Activated naive CD8-positive, alpha-beta T cell treated with anti-CD3 and anti-CD28 coated beads, Interleukin-2, amount 10 ng/mL, durations not matched to agents 7 days and 5 days (primary cell): ENCODE measurements around the gene AHI1. TPM values are rescaled to one million over a fixed set of nuclear protein-coding genes. Genes with fewer than 3 reads are reported as not detected.

Source experiments
- ATAC-seq: fragments of 150-1000 bp; cut with Tn5 transposase; one replicate; pipeline ENCODE4 v1.10.0; 2021; ENCODE audit warnings: low read depth, moderate library complexity
- POLR2A ChIA-PET: fragments of 350-600 bp; sonication (Branson Sonifier 250); formaldehyde crosslinking; loops from one replicate; lab custom pipeline; 2021; ENCODE audit warnings: antibody characterized with exemption; lab: Charles Lee
- DNase-seq: peaks from one replicate; pipeline ENCODE4 v3.0.0; 2021
- H3K27ac Mint-ChIP-seq: one replicate; pipeline ENCODE4 v1.8.0; 2022; ENCODE audit warnings: mild to moderate bottlenecking, mixed read lengths
- H3K27me3 Mint-ChIP-seq: one replicate; pipeline ENCODE4 v1.8.0; 2022; ENCODE audit warnings: mild to moderate bottlenecking, moderate library complexity, mixed read lengths
- H3K36me3 Mint-ChIP-seq: one replicate; pipeline ENCODE4 v1.8.0; 2021; ENCODE audit warnings: mild to moderate bottlenecking, mixed read lengths
- H3K4me1 Mint-ChIP-seq: one replicate; pipeline ENCODE4 v1.8.0; 2021; ENCODE audit warnings: mixed read lengths
- H3K4me3 Mint-ChIP-seq: one replicate; pipeline ENCODE4 v1.8.0; 2022; ENCODE audit warnings: mild to moderate bottlenecking, moderate library complexity, mixed read lengths
- H3K9me3 Mint-ChIP-seq: one replicate; pipeline ENCODE4 v1.8.0; 2021; ENCODE audit warnings: mixed read lengths
- total RNA-seq, 2 experiments: library from RNA; stranded (reverse); gene quantifications; one replicate each; pipeline ENCODE4 v1.2.3, GENCODE V29; 2021

The AHI1 gene
- total RNA-seq, 2 experiments from 2014 or later: 19.9 to 21.4 TPM

DNA sequence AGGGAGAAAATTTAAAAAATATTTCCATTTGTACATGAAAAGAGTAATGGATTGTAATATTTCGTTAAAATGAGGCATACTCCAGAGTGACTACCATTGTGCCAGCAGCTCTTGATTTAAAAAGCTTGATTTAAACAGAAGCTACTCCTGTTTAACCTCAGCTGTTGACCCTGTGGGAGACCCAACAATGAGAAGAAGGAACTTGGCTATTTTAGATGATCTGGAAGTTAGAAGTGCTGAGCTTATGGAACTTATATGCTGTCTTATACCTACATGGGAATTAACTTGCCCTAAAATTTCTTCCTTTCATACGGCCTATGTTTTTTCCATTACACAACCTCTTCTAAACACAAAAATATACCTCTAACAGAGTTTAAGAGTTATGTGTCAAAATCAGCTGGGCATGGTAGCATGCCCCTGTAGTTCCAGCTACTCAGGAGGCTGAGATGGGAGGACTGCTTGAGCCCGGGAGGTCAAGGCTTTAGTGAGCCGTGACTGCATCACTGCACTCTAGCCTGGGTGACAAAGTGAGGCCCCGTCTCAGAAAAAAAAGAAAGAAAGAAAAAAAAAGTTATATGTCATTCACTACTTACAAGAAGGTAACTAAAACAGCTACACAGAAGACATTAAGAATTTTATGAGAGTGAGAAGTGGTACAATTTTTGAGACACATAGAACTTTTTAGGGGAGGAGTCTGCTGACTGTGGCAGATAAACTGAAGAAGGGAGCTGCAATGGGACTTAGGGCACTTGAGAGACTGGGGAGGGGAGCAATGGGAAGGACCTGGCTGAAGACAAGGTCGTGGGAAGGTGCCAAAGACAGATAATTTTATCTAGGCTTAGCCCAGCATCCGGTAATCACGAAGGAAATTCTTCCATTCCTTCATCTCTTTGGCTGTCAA is 176.6 kb downstream of the AHI1 start:
- no peak for DNase-seq
- POLR2A ChIA-PET: no interaction called here
- Mint-ChIP-seq H3K36me3 (peaks cover 4% of the 10 kb centered on the region), H3K4me1 (peaks cover 25% of the 10 kb centered on the region), H3K4me3 (no peak overlapping the region), H3K27ac (no peak overlapping the region), H3K9me3 (no peaks in the 10 kb centered on the region), H3K27me3 (no peaks in the 10 kb centered on the region)
- no peak for ATAC-seq

DNA sequence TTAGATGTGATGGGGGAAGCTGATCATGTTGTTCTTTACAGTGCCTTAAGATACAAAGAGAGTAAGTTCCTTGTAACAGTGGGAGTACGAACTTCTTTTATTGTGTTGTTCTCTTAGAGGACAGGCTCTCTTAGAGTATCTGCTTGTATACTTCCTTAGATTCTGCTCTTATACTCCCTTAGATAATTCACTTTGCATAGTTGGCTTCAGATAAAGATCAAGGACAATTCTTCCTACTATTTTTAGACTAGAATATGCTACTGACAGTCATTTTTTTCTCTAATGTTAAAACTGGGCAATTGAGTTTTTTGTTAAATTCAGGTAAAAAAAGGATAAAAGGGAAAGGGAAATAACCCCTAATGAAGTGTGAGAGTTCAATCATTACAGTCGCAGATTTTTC is 177.7 kb downstream of the AHI1 start:
- ATAC-seq: no peak
- H3K4me3 Mint-ChIP-seq: no peak overlapping the region
- peaks cover 20% of the 10 kb centered on the region for H3K4me1 Mint-ChIP-seq
- peaks cover 6% of the 10 kb centered on the region for H3K36me3 Mint-ChIP-seq
- H3K27me3 Mint-ChIP-seq: no peaks in the 10 kb centered on the region
- no peak for DNase-seq
- no peak overlapping the region for H3K27ac Mint-ChIP-seq
- H3K9me3 Mint-ChIP-seq: no peaks in the 10 kb centered on the region
- POLR2A ChIA-PET: no interaction called here

DNA sequence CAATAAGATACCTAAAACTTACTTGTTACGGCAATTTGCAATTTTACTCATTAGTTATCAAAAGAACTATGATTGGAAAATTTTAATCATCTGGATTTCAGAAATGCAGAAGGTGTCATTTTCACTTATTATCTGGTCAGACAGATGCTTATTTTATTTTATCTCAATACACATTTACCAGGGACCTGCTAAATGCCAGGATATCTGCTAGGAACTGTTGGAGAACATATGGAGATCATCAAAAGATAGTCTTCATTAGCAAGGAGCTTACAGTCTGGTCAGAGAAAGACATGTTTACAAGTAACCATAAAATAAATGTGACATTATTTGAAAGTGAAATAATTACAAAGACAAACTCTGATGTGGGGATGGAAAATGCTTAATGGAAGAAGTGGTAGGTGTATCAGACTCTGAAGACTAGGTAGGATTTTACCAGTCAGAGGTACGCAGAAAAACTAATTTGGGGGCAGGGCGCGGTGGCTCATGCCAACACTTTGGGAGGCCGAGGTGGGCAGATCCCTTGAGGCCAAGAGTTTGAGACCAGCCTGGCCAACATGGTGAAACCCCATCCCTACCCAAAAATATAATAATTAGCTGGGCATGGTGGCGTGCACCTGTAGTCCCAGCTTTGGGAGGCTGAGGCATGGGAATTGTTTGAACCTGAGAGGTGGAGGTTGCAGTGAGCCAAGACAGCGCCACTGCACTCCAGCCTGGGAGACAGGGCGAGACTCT is 178.6 kb downstream of the AHI1 start:
- Mint-ChIP-seq H3K27ac (no peak overlapping the region), H3K4me3 (no peak overlapping the region), H3K27me3 (no peaks in the 10 kb centered on the region), H3K36me3 (peaks cover 6% of the 10 kb centered on the region), H3K4me1 (peaks cover 17% of the 10 kb centered on the region), H3K9me3 (no peaks in the 10 kb centered on the region)
- no peak for DNase-seq
- no peak for ATAC-seq
- POLR2A ChIA-PET: no interaction called here

DNA sequence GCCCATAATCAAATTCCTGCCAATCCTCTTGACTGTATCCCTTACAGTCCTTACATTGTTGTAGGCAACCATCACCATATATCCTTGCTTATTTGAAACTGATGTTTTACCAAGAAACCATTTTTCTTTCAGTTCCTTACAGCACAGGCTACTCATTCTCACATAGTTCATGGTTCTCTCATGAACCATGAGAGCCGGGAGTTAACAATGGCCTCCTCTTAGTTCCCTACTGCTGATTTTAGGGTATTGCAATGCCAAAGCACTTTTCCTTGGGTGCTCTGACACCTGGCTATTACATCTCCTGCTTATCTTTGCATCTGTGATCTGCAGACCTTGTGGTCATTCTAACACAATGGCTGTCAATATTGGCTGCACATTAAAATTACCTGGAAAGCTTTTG is 183.0 kb downstream of the AHI1 start:
- H3K4me3 Mint-ChIP-seq: no peak overlapping the region
- POLR2A ChIA-PET: no interaction called here
- H3K27me3 Mint-ChIP-seq: no peaks in the 10 kb centered on the region
- peaks cover 6% of the 10 kb centered on the region for H3K36me3 Mint-ChIP-seq
- no peak overlapping the region for H3K27ac Mint-ChIP-seq
- ATAC-seq (no peak), DNase-seq (no peak)
- H3K4me1 Mint-ChIP-seq: no peaks in the 10 kb centered on the region
- H3K9me3 Mint-ChIP-seq: no peaks in the 10 kb centered on the region

DNA sequence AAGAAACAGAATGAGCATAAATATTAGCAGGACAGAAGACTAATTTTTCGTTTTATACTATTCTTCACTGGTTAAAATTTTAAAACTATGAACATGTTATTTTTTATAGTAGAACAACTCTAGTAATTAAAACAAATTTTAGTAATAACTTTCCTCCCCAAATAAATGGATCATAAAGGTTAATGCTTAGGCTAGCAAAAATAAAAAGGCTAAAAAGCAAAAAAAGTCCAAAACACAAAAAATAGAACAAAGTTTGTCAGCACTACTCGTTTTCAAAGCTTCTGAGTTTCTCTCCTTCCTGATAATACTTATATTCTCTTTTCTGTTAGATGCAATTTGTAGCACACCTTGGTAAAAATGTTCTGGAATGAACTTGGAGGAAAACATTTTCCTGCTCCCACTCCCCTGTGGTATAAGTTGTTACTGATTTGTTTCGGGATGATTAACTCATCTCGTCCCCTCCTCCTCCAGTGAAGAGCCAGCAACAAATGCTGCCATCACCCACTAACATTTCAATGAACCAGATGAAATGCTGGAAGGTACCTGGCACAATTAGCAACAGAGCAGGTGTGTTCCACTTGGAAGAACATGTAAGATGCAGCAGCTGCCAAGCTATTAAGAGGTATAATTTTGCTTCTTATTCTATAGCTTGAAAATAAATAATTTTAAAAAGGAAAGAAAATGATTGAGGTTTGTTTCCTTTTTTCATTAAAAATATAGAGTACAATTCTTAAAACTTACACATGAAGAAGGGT is 185.9 kb downstream of the AHI1 start:
- Mint-ChIP-seq H3K9me3 (no peaks in the 10 kb centered on the region), H3K36me3 (peaks cover 6% of the 10 kb centered on the region), H3K4me1 (no peaks in the 10 kb centered on the region), H3K4me3 (no peak overlapping the region), H3K27me3 (no peaks in the 10 kb centered on the region), H3K27ac (no peak overlapping the region)
- POLR2A ChIA-PET: no interaction called here
- DNase-seq (no peak), ATAC-seq (no peak)

DNA sequence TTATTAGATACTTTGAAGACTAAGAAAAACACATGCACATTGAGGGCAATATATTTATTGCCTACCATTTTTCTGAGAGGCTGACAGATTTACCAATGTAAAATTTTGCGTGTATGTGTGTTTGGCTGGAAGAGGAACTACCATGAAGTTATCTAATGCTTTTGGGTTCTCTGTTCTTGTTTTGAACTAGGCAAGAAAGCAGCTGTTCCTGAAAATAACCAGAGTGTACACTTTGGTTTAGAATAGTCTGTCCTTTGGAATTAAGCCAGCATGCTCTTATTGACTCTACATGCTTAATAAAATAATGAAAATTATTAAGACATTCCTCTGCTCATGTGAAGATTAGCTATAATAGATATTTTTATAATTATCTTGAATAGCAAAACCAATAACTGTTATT is 187.2 kb downstream of the AHI1 start:
- POLR2A ChIA-PET: no interaction called here
- H3K27me3 Mint-ChIP-seq: no peaks in the 10 kb centered on the region
- no peaks in the 10 kb centered on the region for H3K4me1 Mint-ChIP-seq
- no peak overlapping the region for H3K27ac Mint-ChIP-seq
- no peaks in the 10 kb centered on the region for H3K9me3 Mint-ChIP-seq
- DNase-seq (no peak), ATAC-seq (no peak)
- no peak overlapping the region for H3K4me3 Mint-ChIP-seq
- H3K36me3 Mint-ChIP-seq: peaks cover 7% of the 10 kb centered on the region

GRCh38 chr6:135306740-135307420 is 190.7 kb downstream of the AHI1 start:
- H3K27ac Mint-ChIP-seq: no peak overlapping the region
- DNase-seq (no peak), ATAC-seq (no peak)
- peaks cover 17% of the 10 kb centered on the region for H3K36me3 Mint-ChIP-seq
- H3K9me3 Mint-ChIP-seq: peaks cover 5% of the 10 kb centered on the region
- POLR2A ChIA-PET: no interaction called here
- no peak overlapping the region for H3K4me3 Mint-ChIP-seq
- H3K27me3 Mint-ChIP-seq: no peaks in the 10 kb centered on the region
- H3K4me1 Mint-ChIP-seq: no peaks in the 10 kb centered on the region

GRCh38 chr6:135306166-135306565 is 191.4 kb downstream of the AHI1 start:
- peaks cover 20% of the 10 kb centered on the region for H3K36me3 Mint-ChIP-seq
- H3K27ac Mint-ChIP-seq: no peak overlapping the region
- POLR2A ChIA-PET: no interaction called here
- DNase-seq (no peak), ATAC-seq (no peak)
- H3K4me1 Mint-ChIP-seq: no peaks in the 10 kb centered on the region
- H3K27me3 Mint-ChIP-seq: no peaks in the 10 kb centered on the region
- no peak overlapping the region for H3K4me3 Mint-ChIP-seq
- peaks cover 8% of the 10 kb centered on the region for H3K9me3 Mint-ChIP-seq

DNA sequence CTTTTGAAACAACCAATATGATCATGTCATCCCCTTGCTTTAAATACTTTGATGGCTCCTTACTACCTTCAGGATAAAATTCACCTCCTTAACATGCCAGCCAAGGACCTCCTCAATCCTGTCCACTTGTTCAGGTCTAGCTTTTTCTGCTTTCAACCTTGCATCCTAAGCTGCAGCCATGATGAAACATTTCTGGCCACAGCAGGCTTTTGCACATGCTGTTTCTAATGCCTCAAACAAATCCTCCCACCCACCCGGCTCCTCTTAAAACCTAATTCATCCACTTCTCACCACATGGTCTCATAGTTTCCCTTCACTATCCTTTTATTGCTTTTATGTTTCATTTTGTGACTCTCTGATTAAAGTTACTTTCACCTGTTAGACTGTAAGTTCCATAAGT is 191.9 kb downstream of the AHI1 start:
- H3K27me3 Mint-ChIP-seq: no peaks in the 10 kb centered on the region
- ATAC-seq (no peak), DNase-seq (no peak)
- peaks cover 8% of the 10 kb centered on the region for H3K9me3 Mint-ChIP-seq
- H3K4me3 Mint-ChIP-seq: no peak overlapping the region
- POLR2A ChIA-PET: no interaction called here
- no peaks in the 10 kb centered on the region for H3K4me1 Mint-ChIP-seq
- H3K36me3 Mint-ChIP-seq: peaks cover 20% of the 10 kb centered on the region
- H3K27ac Mint-ChIP-seq: no peak overlapping the region

GRCh38 chr6:135304883-135305282 is 192.7 kb downstream of the AHI1 start:
- Mint-ChIP-seq H3K27ac (no peak overlapping the region), H3K4me1 (no peaks in the 10 kb centered on the region), H3K4me3 (no peak overlapping the region), H3K9me3 (peaks cover 8% of the 10 kb centered on the region), H3K36me3 (peaks cover 22% of the 10 kb centered on the region), H3K27me3 (no peaks in the 10 kb centered on the region)
- DNase-seq (no peak), ATAC-seq (no peak)
- POLR2A ChIA-PET: no interaction called here

DNA sequence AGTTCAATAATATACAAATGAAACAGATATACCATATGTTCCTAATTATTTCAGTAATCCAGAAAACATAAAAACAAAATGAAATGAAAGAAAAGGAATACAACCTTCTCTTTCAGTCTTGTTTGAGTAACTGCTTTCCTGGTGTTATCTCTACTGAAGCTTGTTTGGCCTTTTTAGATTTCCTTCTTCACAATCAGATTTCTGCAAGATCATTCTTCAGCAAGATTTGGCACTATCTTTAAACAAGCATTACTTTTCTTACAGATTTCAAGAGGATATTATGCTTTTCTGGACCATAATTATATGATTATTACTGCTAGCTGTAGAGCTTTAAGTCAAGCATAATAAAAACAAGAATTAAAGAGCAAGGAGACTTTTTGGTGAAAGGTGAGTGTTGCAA is 196.2 kb downstream of the AHI1 start:
- Mint-ChIP-seq H3K27ac (no peak overlapping the region), H3K4me3 (no peak overlapping the region), H3K27me3 (no peaks in the 10 kb centered on the region), H3K9me3 (peaks cover 8% of the 10 kb centered on the region), H3K36me3 (peaks cover 22% of the 10 kb centered on the region), H3K4me1 (no peaks in the 10 kb centered on the region)
- ATAC-seq (no peak), DNase-seq (no peak)
- POLR2A ChIA-PET: no interaction called here

DNA sequence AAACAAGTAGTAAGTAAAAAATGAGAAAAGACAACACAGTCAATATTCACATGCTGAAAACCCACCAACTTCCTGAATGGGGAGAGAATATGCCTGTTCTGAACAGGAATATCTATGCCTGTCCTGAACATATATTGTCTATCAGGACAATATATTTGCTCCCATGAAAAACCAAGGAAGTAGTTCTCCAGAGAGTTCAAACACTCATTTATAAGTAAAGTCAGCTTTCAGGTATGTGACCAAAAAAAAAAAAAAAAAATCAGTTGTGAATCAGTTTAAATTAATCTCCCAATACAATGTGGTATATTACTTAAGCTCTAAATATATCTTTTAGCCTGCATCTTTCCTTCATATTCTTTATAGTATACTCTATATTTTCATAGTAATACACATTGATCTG is 197.0 kb downstream of the AHI1 start:
- H3K4me3 Mint-ChIP-seq: no peak overlapping the region
- H3K27ac Mint-ChIP-seq: no peak overlapping the region
- H3K9me3 Mint-ChIP-seq: peaks cover 8% of the 10 kb centered on the region
- POLR2A ChIA-PET: interaction anchor here (0.7 kb wide), 1 partner anchor 181 kb away, joined by 3 read pairs; no protein-coding TSS in a partner anchor
- peaks cover 22% of the 10 kb centered on the region for H3K36me3 Mint-ChIP-seq
- DNase-seq (no peak), ATAC-seq (no peak)
- H3K27me3 Mint-ChIP-seq: no peaks in the 10 kb centered on the region
- no peaks in the 10 kb centered on the region for H3K4me1 Mint-ChIP-seq

DNA sequence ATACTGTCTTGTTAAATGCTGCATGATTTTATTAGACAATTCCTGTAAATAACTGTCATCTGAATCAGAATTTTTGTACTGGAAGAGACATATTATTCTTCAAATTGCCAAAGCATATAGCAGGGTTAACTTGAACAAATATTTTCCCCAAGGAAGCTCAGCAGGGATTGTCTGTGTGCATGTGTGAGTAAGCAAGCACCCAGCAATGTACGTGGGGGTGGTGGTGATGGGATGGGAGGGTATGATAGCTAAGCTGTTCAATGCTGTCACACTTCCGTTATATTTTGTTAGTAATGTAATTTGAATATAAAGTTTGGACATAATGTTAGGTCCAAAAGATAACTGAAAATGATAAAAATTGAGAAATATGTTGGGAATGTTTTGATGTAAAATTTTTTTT is 198.3 kb downstream of the AHI1 start:
- Mint-ChIP-seq H3K4me3 (no peak overlapping the region), H3K36me3 (peaks cover 24% of the 10 kb centered on the region), H3K4me1 (no peaks in the 10 kb centered on the region), H3K9me3 (peaks cover 8% of the 10 kb centered on the region), H3K27me3 (no peaks in the 10 kb centered on the region), H3K27ac (no peak overlapping the region)
- POLR2A ChIA-PET: no interaction called here
- ATAC-seq (no peak), DNase-seq (no peak)
